ENCODE results near the gene UBE2H. TPM values are rescaled to one million over a fixed set of nuclear protein-coding genes. Genes with fewer than 3 reads are reported as not detected.

UBE2H gene
- polyA plus RNA-seq, 1 of the 3 experiments (the other 2 are of a cell fraction): 129 TPM

DNA sequence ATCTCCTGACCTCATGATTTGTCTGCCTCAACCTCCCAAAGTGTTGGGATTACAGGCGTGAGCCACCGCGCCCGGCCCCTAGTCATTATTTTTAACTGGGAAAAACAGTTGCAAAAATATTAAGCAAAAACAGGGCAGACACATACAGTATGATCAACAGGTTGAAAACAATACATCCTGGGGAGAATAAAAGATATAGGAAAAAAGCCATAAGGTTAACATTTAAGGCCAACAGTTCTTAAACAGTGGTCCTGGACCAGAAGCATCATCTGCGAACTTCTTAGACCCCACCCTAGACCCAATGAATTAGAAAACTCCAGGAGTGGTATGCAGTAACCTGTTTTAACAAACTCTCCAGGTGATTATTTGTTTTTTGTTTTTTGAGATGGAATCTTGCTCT, 6.5 kb downstream of the UBE2H start:
- no peak for DNase-seq
- Histone ChIP-seq H3K9me3 (no peaks in the 10 kb centered on the region), H3K9me2 (no peaks in the 10 kb centered on the region), H2AFZ (ENCODE audit: low read depth) (no peak overlapping the region), H3K4me2 (no peak overlapping the region), H3K79me2 (ENCODE audit: insufficient read depth) (peaks cover 100% of the 10 kb centered on the region), H3K4me1 (ENCODE audit: control insufficient read depth in 1 of 2, insufficient read depth in 2 of 2, low read depth in 1 of 2, low read length in 1 of 2) (peaks cover 12 to 20% of the 10 kb centered on the region in 2 experiments), H3K27me3 (ENCODE audit: insufficient read depth) (no peaks in the 10 kb centered on the region), H3K27ac (ENCODE audit: low read depth in 2 of 2, low read length in 1 of 2) (no peak overlapping the region), H3F3A (replicated peaks; ENCODE audit: insufficient read depth) (peaks cover 32% of the 10 kb centered on the region), H3K9ac (no peak overlapping the region), H3K36me3 (replicated peaks in 1 of 2; ENCODE audit: control insufficient read depth in 1 of 2, insufficient read depth in 2 of 2, low read length in 1 of 2) (peaks cover 3 to 52% of the 10 kb centered on the region in 2 experiments), H4K20me1 (ENCODE audit: insufficient read depth) (peaks cover 73% of the 10 kb centered on the region), H3K4me3 (ENCODE audit: low read depth in 2 of 2, low read length in 1 of 2) (no peak overlapping the region)
- 99% methylated on average over 5 of the region's 5 CpGs for WGBS (ENCODE audit: low lambda C conversion rate)
- ChIA-PET CTCF (interaction anchor here (5.8 kb wide), 1 partner anchor 121 kb away, joined by 35 read pairs; no protein-coding TSS in a partner anchor), POLR2A (no interaction called here)
- TF ChIP-seq RFX5 (IDR thresholded peaks at IDR 0.05; ENCODE audit: low read length): no peak
- no peak for TF ChIP-seq FOXJ3 (CRISPR knock-in tag; IDR thresholded peaks at IDR 0.05)
- TF ChIP-seq, protein P1, sequence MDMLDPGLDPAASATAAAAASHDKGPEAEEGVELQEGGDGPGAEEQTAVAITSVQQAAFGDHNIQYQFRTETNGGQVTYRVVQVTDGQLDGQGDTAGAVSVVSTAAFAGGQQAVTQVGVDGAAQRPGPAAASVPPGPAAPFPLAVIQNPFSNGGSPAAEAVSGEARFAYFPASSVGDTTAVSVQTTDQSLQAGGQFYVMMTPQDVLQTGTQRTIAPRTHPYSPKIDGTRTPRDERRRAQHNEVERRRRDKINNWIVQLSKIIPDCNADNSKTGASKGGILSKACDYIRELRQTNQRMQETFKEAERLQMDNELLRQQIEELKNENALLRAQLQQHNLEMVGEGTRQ (IDR thresholded peaks at IDR 0.05; ENCODE audit: borderline replicate concordance, low read depth, low read length): no peak
- no peak for TF ChIP-seq GABPA (IDR thresholded peaks at IDR 0.05; ENCODE audit: low read depth)
- TF ChIP-seq JUND (IDR thresholded peaks at IDR 0.05): no peak
- TF ChIP-seq ELF1 (IDR thresholded peaks at IDR 0.05): no peak

DNA sequence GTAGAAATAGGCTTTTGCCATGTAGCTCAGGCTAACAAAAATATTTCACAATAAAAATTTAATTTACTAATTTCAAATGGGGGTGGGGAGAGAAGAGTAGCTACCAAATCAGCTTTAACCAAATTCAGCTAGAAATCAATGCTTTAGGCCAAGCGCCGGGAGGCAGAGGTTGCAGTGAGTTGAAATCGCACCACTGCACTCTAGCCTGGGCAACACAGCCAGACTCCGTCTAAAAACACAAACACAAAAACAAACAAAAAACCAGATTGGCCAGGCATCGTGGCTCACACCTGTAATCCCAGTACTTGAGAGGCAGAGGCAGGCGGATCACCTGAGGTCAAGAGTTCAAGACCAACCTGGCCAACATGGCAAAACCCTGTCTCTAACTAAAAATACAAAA, 9.4 kb downstream of the UBE2H start:
- POLR2A ChIA-PET: no interaction called here
- Histone ChIP-seq H2AFZ (ENCODE audit: low read depth) (no peak overlapping the region), H4K20me1 (ENCODE audit: insufficient read depth) (peaks cover 98% of the 10 kb centered on the region)
- TF ChIP-seq YY1 (IDR thresholded peaks at IDR 0.05; ENCODE audit: low read depth) (no peak), SIN3A (IDR thresholded peaks at IDR 0.05; ENCODE audit: borderline replicate concordance, low read depth, low read length) (no peak), GATA2 (CRISPR knock-in tag; IDR thresholded peaks at IDR 0.05) (no peak), SMC3 (IDR thresholded peaks at IDR 0.05; ENCODE audit: low read depth, low read length) (no peak), TAF1 (IDR thresholded peaks at IDR 0.05; ENCODE audit: borderline replicate concordance, low read depth, low read length) (no peak)
- TF ChIP-seq, protein P2, sequence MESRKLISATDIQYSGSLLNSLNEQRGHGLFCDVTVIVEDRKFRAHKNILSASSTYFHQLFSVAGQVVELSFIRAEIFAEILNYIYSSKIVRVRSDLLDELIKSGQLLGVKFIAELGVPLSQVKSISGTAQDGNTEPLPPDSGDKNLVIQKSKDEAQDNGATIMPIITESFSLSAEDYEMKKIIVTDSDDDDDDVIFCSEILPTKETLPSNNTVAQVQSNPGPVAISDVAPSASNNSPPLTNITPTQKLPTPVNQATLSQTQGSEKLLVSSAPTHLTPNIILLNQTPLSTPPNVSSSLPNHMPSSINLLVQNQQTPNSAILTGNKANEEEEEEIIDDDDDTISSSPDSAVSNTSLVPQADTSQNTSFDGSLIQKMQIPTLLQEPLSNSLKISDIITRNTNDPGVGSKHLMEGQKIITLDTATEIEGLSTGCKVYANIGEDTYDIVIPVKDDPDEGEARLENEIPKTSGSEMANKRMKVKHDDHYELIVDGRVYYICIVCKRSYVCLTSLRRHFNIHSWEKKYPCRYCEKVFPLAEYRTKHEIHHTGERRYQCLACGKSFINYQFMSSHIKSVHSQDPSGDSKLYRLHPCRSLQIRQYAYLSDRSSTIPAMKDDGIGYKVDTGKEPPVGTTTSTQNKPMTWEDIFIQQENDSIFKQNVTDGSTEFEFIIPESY (IDR thresholded peaks at IDR 0.05; ENCODE audit: borderline replicate concordance, low read depth): no peak
- TF ChIP-seq, protein P3, sequence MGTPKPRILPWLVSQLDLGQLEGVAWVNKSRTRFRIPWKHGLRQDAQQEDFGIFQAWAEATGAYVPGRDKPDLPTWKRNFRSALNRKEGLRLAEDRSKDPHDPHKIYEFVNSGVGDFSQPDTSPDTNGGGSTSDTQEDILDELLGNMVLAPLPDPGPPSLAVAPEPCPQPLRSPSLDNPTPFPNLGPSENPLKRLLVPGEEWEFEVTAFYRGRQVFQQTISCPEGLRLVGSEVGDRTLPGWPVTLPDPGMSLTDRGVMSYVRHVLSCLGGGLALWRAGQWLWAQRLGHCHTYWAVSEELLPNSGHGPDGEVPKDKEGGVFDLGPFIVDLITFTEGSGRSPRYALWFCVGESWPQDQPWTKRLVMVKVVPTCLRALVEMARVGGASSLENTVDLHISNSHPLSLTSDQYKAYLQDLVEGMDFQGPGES (IDR thresholded peaks at IDR 0.05; ENCODE audit: low read depth, low read length): no peak
- TF ChIP-seq, protein P4, sequence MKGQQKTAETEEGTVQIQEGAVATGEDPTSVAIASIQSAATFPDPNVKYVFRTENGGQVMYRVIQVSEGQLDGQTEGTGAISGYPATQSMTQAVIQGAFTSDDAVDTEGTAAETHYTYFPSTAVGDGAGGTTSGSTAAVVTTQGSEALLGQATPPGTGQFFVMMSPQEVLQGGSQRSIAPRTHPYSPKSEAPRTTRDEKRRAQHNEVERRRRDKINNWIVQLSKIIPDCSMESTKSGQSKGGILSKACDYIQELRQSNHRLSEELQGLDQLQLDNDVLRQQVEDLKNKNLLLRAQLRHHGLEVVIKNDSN (IDR thresholded peaks at IDR 0.05; ENCODE audit: borderline replicate concordance, low read depth): no peak
- TF ChIP-seq, protein P5, sequence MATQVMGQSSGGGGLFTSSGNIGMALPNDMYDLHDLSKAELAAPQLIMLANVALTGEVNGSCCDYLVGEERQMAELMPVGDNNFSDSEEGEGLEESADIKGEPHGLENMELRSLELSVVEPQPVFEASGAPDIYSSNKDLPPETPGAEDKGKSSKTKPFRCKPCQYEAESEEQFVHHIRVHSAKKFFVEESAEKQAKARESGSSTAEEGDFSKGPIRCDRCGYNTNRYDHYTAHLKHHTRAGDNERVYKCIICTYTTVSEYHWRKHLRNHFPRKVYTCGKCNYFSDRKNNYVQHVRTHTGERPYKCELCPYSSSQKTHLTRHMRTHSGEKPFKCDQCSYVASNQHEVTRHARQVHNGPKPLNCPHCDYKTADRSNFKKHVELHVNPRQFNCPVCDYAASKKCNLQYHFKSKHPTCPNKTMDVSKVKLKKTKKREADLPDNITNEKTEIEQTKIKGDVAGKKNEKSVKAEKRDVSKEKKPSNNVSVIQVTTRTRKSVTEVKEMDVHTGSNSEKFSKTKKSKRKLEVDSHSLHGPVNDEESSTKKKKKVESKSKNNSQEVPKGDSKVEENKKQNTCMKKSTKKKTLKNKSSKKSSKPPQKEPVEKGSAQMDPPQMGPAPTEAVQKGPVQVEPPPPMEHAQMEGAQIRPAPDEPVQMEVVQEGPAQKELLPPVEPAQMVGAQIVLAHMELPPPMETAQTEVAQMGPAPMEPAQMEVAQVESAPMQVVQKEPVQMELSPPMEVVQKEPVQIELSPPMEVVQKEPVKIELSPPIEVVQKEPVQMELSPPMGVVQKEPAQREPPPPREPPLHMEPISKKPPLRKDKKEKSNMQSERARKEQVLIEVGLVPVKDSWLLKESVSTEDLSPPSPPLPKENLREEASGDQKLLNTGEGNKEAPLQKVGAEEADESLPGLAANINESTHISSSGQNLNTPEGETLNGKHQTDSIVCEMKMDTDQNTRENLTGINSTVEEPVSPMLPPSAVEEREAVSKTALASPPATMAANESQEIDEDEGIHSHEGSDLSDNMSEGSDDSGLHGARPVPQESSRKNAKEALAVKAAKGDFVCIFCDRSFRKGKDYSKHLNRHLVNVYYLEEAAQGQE (IDR thresholded peaks at IDR 0.05; ENCODE audit: low read depth, low read length): no peak
- TF ChIP-seq, protein P6, sequence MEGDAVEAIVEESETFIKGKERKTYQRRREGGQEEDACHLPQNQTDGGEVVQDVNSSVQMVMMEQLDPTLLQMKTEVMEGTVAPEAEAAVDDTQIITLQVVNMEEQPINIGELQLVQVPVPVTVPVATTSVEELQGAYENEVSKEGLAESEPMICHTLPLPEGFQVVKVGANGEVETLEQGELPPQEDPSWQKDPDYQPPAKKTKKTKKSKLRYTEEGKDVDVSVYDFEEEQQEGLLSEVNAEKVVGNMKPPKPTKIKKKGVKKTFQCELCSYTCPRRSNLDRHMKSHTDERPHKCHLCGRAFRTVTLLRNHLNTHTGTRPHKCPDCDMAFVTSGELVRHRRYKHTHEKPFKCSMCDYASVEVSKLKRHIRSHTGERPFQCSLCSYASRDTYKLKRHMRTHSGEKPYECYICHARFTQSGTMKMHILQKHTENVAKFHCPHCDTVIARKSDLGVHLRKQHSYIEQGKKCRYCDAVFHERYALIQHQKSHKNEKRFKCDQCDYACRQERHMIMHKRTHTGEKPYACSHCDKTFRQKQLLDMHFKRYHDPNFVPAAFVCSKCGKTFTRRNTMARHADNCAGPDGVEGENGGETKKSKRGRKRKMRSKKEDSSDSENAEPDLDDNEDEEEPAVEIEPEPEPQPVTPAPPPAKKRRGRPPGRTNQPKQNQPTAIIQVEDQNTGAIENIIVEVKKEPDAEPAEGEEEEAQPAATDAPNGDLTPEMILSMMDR (IDR thresholded peaks at IDR 0.05): no peak
- TF ChIP-seq, protein P1 (IDR thresholded peaks at IDR 0.05; ENCODE audit: borderline replicate concordance, low read depth, low read length): no peak

More for the DNA sequence above, 9.4 kb downstream of the UBE2H start:
- H3K4me3 ChIP-seq (ENCODE audit: low read depth in 2 of 2, low read length in 1 of 2): no peak overlapping the region
- no peaks in the 10 kb centered on the region for H3K27me3 ChIP-seq (ENCODE audit: insufficient read depth)
- 98% methylated on average over 6 of the region's 6 CpGs for WGBS (ENCODE audit: low lambda C conversion rate)
- H3K4me1 ChIP-seq (ENCODE audit: control insufficient read depth in 1 of 2, insufficient read depth in 2 of 2, low read depth in 1 of 2, low read length in 1 of 2): peaks cover 5 to 16% of the 10 kb centered on the region in 2 experiments; a peak in 3 of 4 replicates
- H3K9ac ChIP-seq: no peak overlapping the region
- H3K27ac ChIP-seq (ENCODE audit: low read depth in 2 of 2, low read length in 1 of 2): no peak overlapping the region
- no peaks in the 10 kb centered on the region for H3K9me3 ChIP-seq
- DNase-seq: no peak
- no peaks in the 10 kb centered on the region for H3K9me2 ChIP-seq
- no peak overlapping the region for H3K4me2 ChIP-seq
- peaks cover 8% of the 10 kb centered on the region for H3F3A ChIP-seq (replicated peaks; ENCODE audit: insufficient read depth)
- H3K79me2 ChIP-seq (ENCODE audit: insufficient read depth): peaks cover 100% of the 10 kb centered on the region
- CTCF ChIA-PET: no interaction called here
- peaks cover 5 to 70% of the 10 kb centered on the region in 2 experiments for H3K36me3 ChIP-seq (replicated peaks in 1 of 2; ENCODE audit: control insufficient read depth in 1 of 2, insufficient read depth in 2 of 2, low read length in 1 of 2)

All from SK-N-SH (cell line).